H1 (cell line): ENCODE results near the gene RNF224. TPM values are rescaled to one million over a fixed set of nuclear protein-coding genes. Genes with fewer than 3 reads are reported as not detected.
A peak's percentile ranks its signal among the peaks of the same experiment; 100 is the strongest.

Experiments
- CTCF ChIA-PET: fragments of 300-600 bp; sonication (Branson Sonifier 250); formaldehyde crosslinking; loops from one replicate; lab custom pipeline; 2021; ENCODE audit not compliant: partially characterized antibody; lab: Charles Lee
- POLR2A ChIA-PET: fragments of 300-600 bp; sonication (Branson Sonifier 250); formaldehyde crosslinking; loops from one replicate; lab custom pipeline; 2021; ENCODE audit warnings: inconsistent platforms; ENCODE audit not compliant: partially characterized antibody; lab: Charles Lee
- DNase-seq, 2 experiments: peaks; one replicate each; pipeline versions ENCODE4 v3.0.0 to v3.0.0-alpha.2; 2010 to 2022; ENCODE audit warnings: low spot score in 2 of 2, low read depth in 1 of 2, mixed read lengths in 1 of 2
- FAIRE-seq: peaks from 2 replicates; lab custom pipeline; 2011; peaks lifted over from hg19 to GRCh38; lab: Jason Lieb, UNC
- H2AFZ ChIP-seq: 2 replicates; pipeline ENCODE4 v1.8.1; 2012; ENCODE audit warnings: low read length, inconsistent platforms
- H2AK5ac ChIP-seq: 2 replicates; pipeline ENCODE4 v1.6.1; 2013; ENCODE audit warnings: low read depth, low read length
- H2BK120ac ChIP-seq: replicated peaks from 2 replicates; pipeline ENCODE3; 2013; ENCODE audit warnings: low read depth, low read length, inconsistent platforms
- H2BK12ac ChIP-seq: 2 replicates; pipeline ENCODE4 v1.6.1; 2013; ENCODE audit warnings: low read depth, low read length
- H2BK15ac ChIP-seq: 2 replicates; pipeline ENCODE4 v1.6.1; 2013; ENCODE audit warnings: low read length
- H2BK20ac ChIP-seq: 2 replicates; pipeline ENCODE4 v1.6.1; 2013; ENCODE audit warnings: low read length
- H2BK5ac ChIP-seq: 2 replicates; pipeline ENCODE4 v1.6.1; 2013; ENCODE audit warnings: low read depth, low read length
- H3K14ac ChIP-seq: 2 replicates; pipeline ENCODE4 v1.6.1; 2013; ENCODE audit warnings: inconsistent platforms; ENCODE audit not compliant: insufficient read length
- H3K18ac ChIP-seq: 2 replicates; pipeline ENCODE4 v1.6.1; 2013; ENCODE audit warnings: low read length; ENCODE audit errors: extremely low read depth
- H3K23ac ChIP-seq: 2 replicates; pipeline ENCODE4 v1.6.1; 2013; ENCODE audit warnings: inconsistent platforms; ENCODE audit not compliant: insufficient read length
- H3K23me2 ChIP-seq: 2 replicates; pipeline ENCODE4 v1.6.1; 2013; ENCODE audit warnings: low read depth, low read length
- H3K27ac ChIP-seq: 2 replicates; pipeline ENCODE4 v1.6.1; 2011; ENCODE audit warnings: low read depth, low read length, inconsistent platforms
- H3K27me3 ChIP-seq, 4 experiments: replicated peaks in 1 of 4; 1 replicate in 1 of 4; 2 replicates in 3 of 4; pipeline versions ENCODE4 v1.6.1 to v1.8.1; 2011 to 2013; ENCODE audit warnings: low read length in 3 of 4, mild to moderate bottlenecking in 3 of 4, inconsistent platforms in 2 of 4, mixed read lengths in 2 of 4, moderate library complexity in 1 of 4; ENCODE audit not compliant: control insufficient read depth in 3 of 4, insufficient read depth in 3 of 4; ENCODE audit errors: extremely low read depth in 1 of 4
- H3K36me3 ChIP-seq, 4 experiments: 2 replicates each; pipeline versions ENCODE4 v1.6.1 to v1.8.1; 2011 to 2013; ENCODE audit warnings: mild to moderate bottlenecking in 4 of 4, low read length in 3 of 4, moderate library complexity in 2 of 4, control low read depth in 1 of 4, inconsistent platforms in 1 of 4; ENCODE audit not compliant: insufficient read depth in 4 of 4, control insufficient read depth in 2 of 4
- H3K4ac ChIP-seq: replicated peaks from 2 replicates; pipeline ENCODE3; 2013; ENCODE audit warnings: low read length, low read depth, mixed read lengths, inconsistent platforms; ENCODE audit not compliant: insufficient read length
- H3K4me1 ChIP-seq, 4 experiments: replicated peaks in 1 of 4; 1 replicate in 1 of 4; 2 replicates in 3 of 4; pipeline versions ENCODE4 v1.6.1 to v1.8.1; 2011 to 2013; ENCODE audit warnings: low read length in 3 of 4, inconsistent platforms in 2 of 4, mixed read lengths in 1 of 4; ENCODE audit not compliant: insufficient read depth in 4 of 4, control insufficient read depth in 3 of 4
- H3K4me2 ChIP-seq, 2 experiments: 2 replicates each; pipeline versions ENCODE4 v1.6.1 to v1.8.1; 2011 to 2013; ENCODE audit warnings: low read depth in 2 of 2, low read length in 2 of 2, control low read depth in 1 of 2, inconsistent platforms in 1 of 2, mild to moderate bottlenecking in 1 of 2; ENCODE audit not compliant: insufficient read depth in 1 of 2
- H3K4me3 ChIP-seq, 4 experiments: fragments of 200-600, 300-600 bp in 1 of 4; sonication (generic), shearing (Covaris generic), sonication (Bioruptor Twin) in 1 of 4; 2 replicates each; pipeline versions ENCODE4 v1.5.1 to v1.8.1; 2011 to 2016; ENCODE audit warnings: low read length in 4 of 4, low read depth in 3 of 4, control low read depth in 2 of 4, inconsistent platforms in 2 of 4, mild to moderate bottlenecking in 2 of 4, mixed read lengths in 1 of 4, moderate library complexity in 1 of 4; ENCODE audit not compliant: insufficient read depth in 2 of 4; ENCODE audit errors: extremely low read depth in 1 of 4
- H3K56ac ChIP-seq: replicated peaks from 2 replicates; pipeline ENCODE3; 2013; ENCODE audit warnings: low read depth, mild to moderate bottlenecking, mixed read lengths, low read length, inconsistent platforms; ENCODE audit not compliant: insufficient read length
- H3K79me1 ChIP-seq: 2 replicates; pipeline ENCODE4 v1.6.1; 2013; ENCODE audit warnings: low read depth, low read length, control low read depth
- H3K79me2 ChIP-seq, 2 experiments: 2 replicates each; pipeline versions ENCODE4 v1.6.1 to v1.8.1; 2012 to 2013; ENCODE audit warnings: low read length in 2 of 2, mild to moderate bottlenecking in 2 of 2, inconsistent platforms in 1 of 2; ENCODE audit not compliant: insufficient read depth in 2 of 2, control insufficient read depth in 1 of 2
- H3K9ac ChIP-seq, 4 experiments: replicated peaks in 1 of 4; 1 replicate in 1 of 4; 2 replicates in 3 of 4; pipeline versions ENCODE4 v1.6.1 to v1.8.1; 2011 to 2013; ENCODE audit warnings: low read depth in 3 of 4, low read length in 3 of 4, control low read depth in 2 of 4, mild to moderate bottlenecking in 2 of 4, moderate library complexity in 2 of 4, inconsistent platforms in 1 of 4; ENCODE audit errors: extremely low read depth in 1 of 4
- H3K9me3 ChIP-seq, 2 experiments: 2 replicates each; pipeline versions ENCODE4 v1.6.1 to v1.8.1; 2012 to 2013; ENCODE audit warnings: mild to moderate bottlenecking in 2 of 2, moderate library complexity in 2 of 2, control low read depth in 1 of 2, inconsistent platforms in 1 of 2, low read depth in 1 of 2, low read length in 1 of 2, mixed read lengths in 1 of 2; ENCODE audit not compliant: insufficient read depth in 2 of 2
- H4K20me1 ChIP-seq, 2 experiments: replicated peaks in 1 of 2; 2 replicates each; pipeline versions ENCODE3 to v1.8.1; 2011 to 2013; ENCODE audit warnings: inconsistent platforms in 2 of 2, low read length in 2 of 2, mild to moderate bottlenecking in 1 of 2; ENCODE audit not compliant: insufficient read depth in 2 of 2, control insufficient read depth in 1 of 2
- H4K5ac ChIP-seq: 2 replicates; pipeline ENCODE4 v1.6.1; 2013; ENCODE audit warnings: low read length, low read depth, mixed read lengths, inconsistent platforms; ENCODE audit not compliant: insufficient read length
- H4K8ac ChIP-seq: 2 replicates; pipeline ENCODE4 v1.8.0; 2013; ENCODE audit warnings: mild to moderate bottlenecking, moderate library complexity, low read length, inconsistent platforms; ENCODE audit not compliant: insufficient read depth; ENCODE audit errors: extremely low read depth
- H4K91ac ChIP-seq: replicated peaks from 2 replicates; pipeline ENCODE3; 2013; ENCODE audit warnings: low read length, mixed read lengths, inconsistent platforms; ENCODE audit not compliant: insufficient read length
- FOSL1 ChIP-seq: IDR thresholded peaks from 2 replicates; pipeline ENCODE4 v1.6.1; 2011; ENCODE audit warnings: mild to moderate bottlenecking, low read depth, low read length, moderate library complexity; ENCODE audit not compliant: insufficient read depth
- MAX ChIP-seq: IDR thresholded peaks from 2 replicates; pipeline ENCODE4 v1.6.1; 2012; ENCODE audit warnings: inconsistent platforms
- WGBS, 2 experiments: shearing (Covaris generic) in 1 of 2; methylation state at CpG; one replicate each; pipeline versions ENCODE4 v1.1.6 to v1.1.7; 2013 to 2015; ENCODE audit warnings: low lambda C conversion rate in 2 of 2, mixed read lengths in 2 of 2, inconsistent platforms in 1 of 2, low coverage in 1 of 2, missing lambda C conversion rate in 1 of 2; ENCODE audit not compliant: insufficient replicate concordance in 2 of 2, insufficient coverage in 1 of 2, insufficient read length in 1 of 2; ENCODE audit errors: extremely low coverage in 1 of 2, missing lambda C conversion rate in 1 of 2; 5-methylcytosine and 5-hydroxymethylcytosine counted together
- polyA plus RNA-seq, 7 experiments: library from polyadenylated mRNA; depleted of rRNA in 3 of 7; stranded (reverse) in 5 of 7; unstranded in 2 of 7; fragments of >200 nt in 5 of 7; fragments of 200-250 nt in 2 of 7; gene quantifications; 1 replicate in 5 of 7; 2 replicates in 1 of 7; 4 replicates in 1 of 7; pipeline versions ENCODE4 v1.2.1 to v1.2.3, GENCODE V29; 2011 to 2013; ENCODE audit warnings: missing spikeins in 2 of 7, mixed read lengths in 2 of 7
- total RNA-seq: library from RNA; stranded (reverse); fragmentation: NEBNext Ultra II Directional; extraction: Animal tissue kit (Norgen Biotek cat#: 25700); gene quantifications from 2 replicates; pipeline ENCODE4 v1.2.1, GENCODE V29; 2021

RNF224 gene
- total and polyA plus RNA-seq, 2 of the 8 experiments (the other 6 are each of a cell fraction or from before 2014, with no cell fraction given), result 0.24 TPM; not detected in 1

- DNase-seq (no peak), FAIRE-seq (no peak)
- Histone ChIP-seq H3K14ac (no peak overlapping the region), H4K20me1 (peaks cover 0 to 5% of the 10 kb centered on the region in 2 experiments), H4K91ac (peak overlapping the region; percentile 57), H3K27ac (no peak overlapping the region), H3K9ac (peak overlapping the region in 1 of 4 experiments; percentile 47; a peak in 1 of 7 replicates), H2AFZ (no peak overlapping the region), H4K8ac (peak overlapping the region; percentile 54; the same call in 1 of the 2 replicates), H3K4me2 (peak overlapping the region; percentile 90 to 100), H3K4me3 (peak overlapping the region; percentile 52 to 100 (median 88)), H2BK12ac (peak overlapping the region; percentile 68; the same call in 1 of the 2 replicates), H2BK120ac (no peak overlapping the region), H2BK5ac (peak overlapping the region; percentile 16; the same call in 1 of the 2 replicates), H3K79me1 (peaks cover 9% of the 10 kb centered on the region), H3K79me2 (peaks cover 0 to 13% of the 10 kb centered on the region in 2 experiments; a peak in 2 of 4 replicates), H2BK15ac (no peak overlapping the region), H3K18ac (peak overlapping the region; percentile 48), H3K56ac (no peak overlapping the region), H3K27me3 (peaks cover 0 to 7% (median 0%) of the 10 kb centered on the region in 4 experiments; a peak in 3 of 7 replicates), H3K36me3 (peaks cover 1 to 13% (median 9%) of the 10 kb centered on the region in 4 experiments; a peak in 6 of 8 replicates), H3K4me1 (peaks cover 0 to 21% (median 16%) of the 10 kb centered on the region in 4 experiments; a peak in 5 of 7 replicates), H3K23ac (no peak overlapping the region), H4K5ac (no peak overlapping the region), H3K23me2 (peaks cover 14% of the 10 kb centered on the region; the same call in 1 of the 2 replicates), H3K9me3 (no peaks in the 10 kb centered on the region), H3K4ac (peak overlapping the region; percentile 75), H2AK5ac (peak overlapping the region; percentile 39; the same call in 1 of the 2 replicates), H2BK20ac (no peak overlapping the region)
- WGBS, 2 experiments, result 81% methylated on average over 17 of the region's 21 CpGs; no CpG with 5 or more reads in 1 of the 2 experiments
- TF ChIP-seq FOSL1, result no peak
- TF ChIP-seq MAX, result 0 out of 2 replicates have a peak, but pooled peaks have one; percentile 12
- ChIA-PET POLR2A (interaction anchor here (0.9 to 69.9 kb wide), 4 partner anchors 3 to 116 kb away, joined by 3 to 1462 read pairs (median 734); partner anchors contain the start of genes CYSRT1, NDOR1, NELFB and RNF208), CTCF (interaction anchor here (0.6 to 2.5 kb wide), 20 partner anchors 9 to 225 kb away, joined by 3 to 28 read pairs (median 4); partner anchors contain the start of genes RNF224, SSNA1, TOR4A and TUBB4B)
These were observed 26.7 kb downstream of the RNF224 start for GRCh38 chr9:137253717-137254623.
